K562 (cell line): Measurements from ENCODE around the gene TTC5. TPM values are rescaled to one million over a fixed set of nuclear protein-coding genes. Genes with fewer than 3 reads are reported as not detected.

ENCODE experiments used
- ATAC-seq: fragments of 200-7000 bp; cut with Tn5 transposase; 3 replicates; pipeline ENCODE4 v1.9.1; 2020; ENCODE audit warnings: moderate library complexity
- BruUV-seq: library from RNA; stranded (reverse); fragments of 400-500 nt; replicated peaks from 2 replicates; lab custom pipeline; 2021; lab: Mats Ljungman, UMichigan
- CTCF ChIA-PET: fragments of 300-600 bp; formaldehyde crosslinking; extraction: SDS; loops from one replicate; lab custom pipeline; 2021; ENCODE audit warnings: low intra/inter-chr PET ratio; lab: Yijun Ruan, JAX
- POLR2A ChIA-PET: fragments of 300-600, 350-650 bp; sonication (Branson Sonifier 250); formaldehyde crosslinking; extraction: SDS; loops from one replicate; lab custom pipeline; 2021; ENCODE audit warnings: antibody characterized with exemption, inconsistent platforms; lab: Yijun Ruan, JAX
- DNase-seq, 4 experiments: peaks; one replicate each; pipeline versions ENCODE4 v3.0.0 to v3.0.0-alpha.2; 2011 to 2018; ENCODE audit warnings: low spot score in 3 of 4, mixed read lengths in 3 of 4; ENCODE audit errors: extremely low read depth in 1 of 4
- FAIRE-seq: peaks from 2 replicates; lab custom pipeline; 2011; peaks lifted over from hg19 to GRCh38; lab: Jason Lieb, UNC
- H2AFZ ChIP-seq: 2 replicates; pipeline ENCODE4 v1.6.0; 2011; ENCODE audit warnings: low read depth, low read length, control low read depth, inconsistent platforms
- H3K27ac ChIP-seq: fragments of 200-600 bp; 3 replicates; pipeline ENCODE4 v1.8.0; 2011; ENCODE audit warnings: low read depth, mild to moderate bottlenecking, control low read depth, inconsistent platforms, low read length, moderate library complexity, mixed read lengths; ENCODE audit errors: extremely low read depth
- H3K27me3 ChIP-seq, 2 experiments: fragments of 300-600 bp in 1 of 2; 2 replicates in 1 of 2; 3 replicates in 1 of 2; pipeline versions ENCODE4 v1.6.0 to v1.8.0; 2011; ENCODE audit warnings: inconsistent platforms in 2 of 2, low read length in 2 of 2, mild to moderate bottlenecking in 1 of 2, mixed read lengths in 1 of 2, moderate library complexity in 1 of 2; ENCODE audit not compliant: control insufficient read depth in 2 of 2, insufficient read depth in 2 of 2
- H3K36me3 ChIP-seq: fragments of 300-600 bp; 3 replicates; pipeline ENCODE4 v1.8.0; 2011; ENCODE audit warnings: mild to moderate bottlenecking, low read length, inconsistent platforms; ENCODE audit not compliant: control insufficient read depth, insufficient read depth
- H3K4me1 ChIP-seq, 2 experiments: fragments of 200-600 bp in 1 of 2; replicated peaks in 1 of 2; 2 replicates in 1 of 2; 3 replicates in 1 of 2; pipeline versions ENCODE4 v1.5.1 to v1.8.0; 2011; ENCODE audit warnings: inconsistent platforms in 2 of 2, low read length in 2 of 2, mild to moderate bottlenecking in 1 of 2, mixed read lengths in 1 of 2, moderate library complexity in 1 of 2; ENCODE audit not compliant: control insufficient read depth in 2 of 2, insufficient read depth in 2 of 2
- H3K4me2 ChIP-seq: 2 replicates; pipeline ENCODE4 v1.6.1; 2011; ENCODE audit warnings: low read length, control low read depth, inconsistent platforms, mixed read lengths; ENCODE audit not compliant: insufficient read depth
- H3K4me3 ChIP-seq: fragments of 200-600 bp; sonication (generic), shearing (Covaris generic); 2 replicates; pipeline ENCODE4 v1.5.1; 2016; ENCODE audit warnings: control low read depth, inconsistent platforms
- H3K79me2 ChIP-seq: fragments of 200-600 bp; 3 replicates; pipeline ENCODE4 v1.8.0; 2011; ENCODE audit warnings: low read length, inconsistent platforms; ENCODE audit not compliant: control insufficient read depth, insufficient read depth
- H3K9ac ChIP-seq, 2 experiments: 2 replicates each; pipeline versions ENCODE4 v1.6.0 to v1.6.1; 2011; ENCODE audit warnings: low read depth in 2 of 2, low read length in 2 of 2, control low read depth in 1 of 2, inconsistent platforms in 1 of 2, mild to moderate bottlenecking in 1 of 2, mixed read lengths in 1 of 2; ENCODE audit not compliant: insufficient read depth in 1 of 2
- H3K9me1 ChIP-seq: one replicate; pipeline ENCODE4 v1.6.0; 2011; ENCODE audit warnings: inconsistent platforms, mild to moderate bottlenecking, low read length, moderate library complexity; ENCODE audit not compliant: control insufficient read depth, insufficient read depth
- H3K9me3 ChIP-seq: replicated peaks from 2 replicates; pipeline ENCODE4 v1.5.1; 2011; ENCODE audit warnings: low read depth, low read length, inconsistent platforms; ENCODE audit not compliant: control insufficient read depth, insufficient read depth
- H4K20me1 ChIP-seq: replicated peaks from 2 replicates; pipeline ENCODE4 v1.6.1; 2011; ENCODE audit warnings: low read length, inconsistent platforms, mixed read lengths; ENCODE audit not compliant: control insufficient read depth, insufficient read depth
- ARID1B ChIP-seq: fragments of 450-650 bp; IDR thresholded peaks from 2 replicates; pipeline ENCODE4 v1.6.1; 2016; ENCODE audit warnings: antibody characterized with exemption, mild to moderate bottlenecking, inconsistent platforms
- ATF3 ChIP-seq, 2 experiments: fragments of 450-650 bp in 1 of 2; sonication (generic) in 1 of 2; formaldehyde crosslinking in 1 of 2; IDR thresholded peaks in 1 of 2; conservative IDR thresholded peaks in 1 of 2; 2 replicates each; pipeline versions ENCODE4 v1.6.1 to v1.8.1; 2016 to 2023; ENCODE audit warnings: mild to moderate bottlenecking in 2 of 2, moderate library complexity in 2 of 2, inconsistent platforms in 1 of 2, missing genetic modification reagents in 1 of 2
- HEY1 ChIP-seq: fragments of 250-450 bp; sonication (Bioruptor Pico); IDR thresholded peaks from 2 replicates; pipeline ENCODE4 v1.5.0; 2020; ENCODE audit warnings: mild to moderate bottlenecking, moderate library complexity, borderline replicate concordance
- KAT2B ChIP-seq: IDR thresholded peaks from one replicate; pipeline ENCODE4 v1.6.1; 2012; ENCODE audit warnings: low read depth, mild to moderate bottlenecking, control low read depth, inconsistent platforms, low read length, moderate library complexity
- PHB ChIP-seq: fragments of 250-450 bp; sonication (Bioruptor Pico); IDR thresholded peaks from 2 replicates; pipeline ENCODE4 v1.5.0; 2021
- POLR2G ChIP-seq: fragments of 200-400 bp; formaldehyde crosslinking; IDR thresholded peaks from 2 replicates; pipeline ENCODE4 v1.6.1; 2017; ENCODE audit warnings: low read depth, mild to moderate bottlenecking, antibody characterized with exemption, low read length, moderate library complexity
- RFX5 ChIP-seq: IDR thresholded peaks from 2 replicates; pipeline ENCODE4 v1.6.1; 2011; ENCODE audit warnings: low read depth, mild to moderate bottlenecking, improper control_type of control experiment, low read length
- SRSF9 ChIP-seq: fragments of 200-400 bp; formaldehyde crosslinking; IDR thresholded peaks from 2 replicates; pipeline ENCODE4 v1.6.1; 2017; ENCODE audit warnings: low read depth, low read length, borderline replicate concordance
- ZNF184 ChIP-seq: sonication (generic); formaldehyde crosslinking; IDR thresholded peaks from 2 replicates; pipeline ENCODE4 v1.5.0; 2020; ENCODE audit warnings: missing genetic modification reagents
- WGBS: fragments of 100-300 bp; shearing (Covaris generic); methylation state at CpG from one replicate; pipeline ENCODE4 v1.1.6; 2016; ENCODE audit warnings: low coverage, mixed read lengths; ENCODE audit not compliant: insufficient coverage; ENCODE audit errors: missing lambda C conversion rate; 5-methylcytosine and 5-hydroxymethylcytosine counted together
- in situ Hi-C: fragments of 300-500 bp; cut with MboI; formaldehyde crosslinking; loops from 4 replicates; pipeline ENCODE4 v1.15.0; 2018; ENCODE audit warnings: inconsistent platforms, mixed read lengths
- intact Hi-C: fragments of 100-400 bp; cut with micrococcal nuclease; formaldehyde crosslinking; loops from 2 replicates; pipeline ENCODE4 v1.14.2; 2022
- polyA plus RNA-seq, 8 experiments: library from polyadenylated mRNA; depleted of rRNA in 4 of 8; stranded (reverse) in 5 of 8; unstranded in 3 of 8; fragments of >200 nt; fragmentation: Nextera tagmentation in 2 of 8; fragmentation: Illumina TruSeq in 1 of 8; extraction: Ambion mirVana in 2 of 8; extraction: Trizol in 1 of 8; gene quantifications; 2 replicates each; pipeline versions ENCODE4 v1.2.1 to v1.2.3, GENCODE V29; 2011 to 2014; ENCODE audit warnings: inconsistent platforms in 1 of 8, missing spikeins in 1 of 8
- total RNA-seq, 7 experiments: library from RNA; depleted of rRNA in 6 of 7; stranded (reverse); fragments of >200 nt in 6 of 7; fragmentation: Illumina TruSeq in 2 of 7; extraction: Trizol in 2 of 7; gene quantifications; 2 replicates each; pipeline versions ENCODE4 v1.2.1 to v1.2.3, GENCODE V29; 2011 to 2021; ENCODE audit warnings: low replicate concordance in 1 of 7

TTC5 gene
- total and polyA plus RNA-seq, 9 of the 15 experiments (the other 6 are each of a cell fraction or from before 2014, with no cell fraction given), result 4.8 to 17.1 (median 7.5) TPM

- TF ChIP-seq RFX5, result no peak
- TF ChIP-seq PHB (CRISPR knock-in tag), result no peak
- TF ChIP-seq POLR2G, result no peak
- no peak for TF ChIP-seq ARID1B
- TF ChIP-seq KAT2B, result no peak
- TF ChIP-seq SRSF9, result no peak
- TF ChIP-seq HEY1 (CRISPR knock-in tag), result no peak
These were observed 23.6 kb upstream of the TTC5 start (continued) for GRCh38 chr14:20329355-20329754.

GRCh38 chr14:20328705-20329104, 23.0 kb upstream of the TTC5 start:
- DNase-seq, result no peak
- in situ Hi-C loops, result loop anchor here (5.0 kb wide), 1 partner anchor 284 kb away; no protein-coding TSS in a partner anchor
- Histone ChIP-seq H3K27ac (no peak overlapping the region), H3K9me3 (no peaks in the 10 kb centered on the region; the same call in 1 of the 2 replicates), H3K27me3 (no peaks in the 10 kb centered on the region), H3K79me2 (peaks cover 90% of the 10 kb centered on the region), H3K9me1 (no peaks in the 10 kb centered on the region), H4K20me1 (no peaks in the 10 kb centered on the region; the same call in 1 of the 2 replicates), H3K36me3 (peaks cover 67% of the 10 kb centered on the region), H2AFZ (no peak overlapping the region), H3K4me1 (peaks cover 0 to 16% of the 10 kb centered on the region in 2 experiments; a peak in 2 of 5 replicates), H3K4me2 (peak overlapping the region; percentile 18), H3K4me3 (no peak overlapping the region), H3K9ac (no peak overlapping the region)
- WGBS, result 50% methylated on average over 2 of the region's 2 CpGs
- TF ChIP-seq ATF3 (IDR thresholded peaks at IDR 0.05) (0 out of 2 replicates have a peak, but pooled peaks have one; percentile 21), ATF3 (CRISPR knock-in tag; conservative IDR thresholded peaks at IDR 0.05) (no peak), ZNF184 (CRISPR knock-in tag) (no peak)
- ChIA-PET CTCF (interaction anchor here (3.1 kb wide), 1 partner anchor 281 kb away, joined by 43 read pairs; no protein-coding TSS in a partner anchor), POLR2A (interaction anchor here (1.7 kb wide), 1 partner anchor 15 kb away, joined by 10 read pairs; the partner anchor contains the start of gene PARP2)
- FAIRE-seq, result no peak
- intact Hi-C loops, result loop anchor here (5.0 kb wide), 1 partner anchor 84 kb away; the partner anchor contains the start of gene TEP1
- no peak for ATAC-seq
- BruUV-seq, result no TSS peak
